Subcutaneous adipose tissue (tissue), 4 donors: ENCODE results near the gene LONRF2. TPM values are rescaled to one million over a fixed set of nuclear protein-coding genes. Genes with fewer than 3 reads are reported as not detected.

Experiments used
- total RNA-seq, 4 donors: library from RNA; depleted of rRNA; stranded (reverse); fragments of >200 nt; gene quantifications; one replicate each; pipeline ENCODE4 v1.1.0, GENCODE V29; 2016
- TF ChIP-seq, protein P1 (sequence below): fragments of 450-650 bp; IDR thresholded peaks from one replicate; pipeline ENCODE4 v1.5.1; 2016; ENCODE audit warnings: low read depth, mild to moderate bottlenecking, control low read depth, antibody characterized with exemption, moderate library complexity

The LONRF2 gene
- total RNA-seq, 4 donors from 2014 or later: 1.3 to 9.3 (median 3.5) TPM

DNA sequence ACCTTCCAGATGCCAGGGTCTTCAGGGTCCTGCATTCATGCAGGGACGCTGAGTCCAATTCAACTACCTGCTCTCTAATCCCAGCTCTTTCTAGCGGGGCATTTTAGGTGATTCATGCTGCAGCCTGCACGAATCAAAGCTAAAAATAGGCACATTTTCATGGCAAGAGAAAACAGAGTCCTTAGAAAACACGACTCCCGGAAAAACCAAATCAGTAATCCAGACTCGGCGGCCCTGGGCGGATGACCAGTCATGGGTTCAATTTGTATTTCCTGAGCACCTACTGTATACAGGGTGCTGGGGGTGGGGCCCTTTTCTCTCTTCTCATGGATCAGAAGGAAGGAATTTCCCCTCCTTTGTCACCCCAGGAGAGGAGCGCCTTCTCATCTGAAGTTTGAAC, 64.4 kb downstream of the LONRF2 start:
- TF ChIP-seq, protein P1, sequence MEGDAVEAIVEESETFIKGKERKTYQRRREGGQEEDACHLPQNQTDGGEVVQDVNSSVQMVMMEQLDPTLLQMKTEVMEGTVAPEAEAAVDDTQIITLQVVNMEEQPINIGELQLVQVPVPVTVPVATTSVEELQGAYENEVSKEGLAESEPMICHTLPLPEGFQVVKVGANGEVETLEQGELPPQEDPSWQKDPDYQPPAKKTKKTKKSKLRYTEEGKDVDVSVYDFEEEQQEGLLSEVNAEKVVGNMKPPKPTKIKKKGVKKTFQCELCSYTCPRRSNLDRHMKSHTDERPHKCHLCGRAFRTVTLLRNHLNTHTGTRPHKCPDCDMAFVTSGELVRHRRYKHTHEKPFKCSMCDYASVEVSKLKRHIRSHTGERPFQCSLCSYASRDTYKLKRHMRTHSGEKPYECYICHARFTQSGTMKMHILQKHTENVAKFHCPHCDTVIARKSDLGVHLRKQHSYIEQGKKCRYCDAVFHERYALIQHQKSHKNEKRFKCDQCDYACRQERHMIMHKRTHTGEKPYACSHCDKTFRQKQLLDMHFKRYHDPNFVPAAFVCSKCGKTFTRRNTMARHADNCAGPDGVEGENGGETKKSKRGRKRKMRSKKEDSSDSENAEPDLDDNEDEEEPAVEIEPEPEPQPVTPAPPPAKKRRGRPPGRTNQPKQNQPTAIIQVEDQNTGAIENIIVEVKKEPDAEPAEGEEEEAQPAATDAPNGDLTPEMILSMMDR: no peak

DNA sequence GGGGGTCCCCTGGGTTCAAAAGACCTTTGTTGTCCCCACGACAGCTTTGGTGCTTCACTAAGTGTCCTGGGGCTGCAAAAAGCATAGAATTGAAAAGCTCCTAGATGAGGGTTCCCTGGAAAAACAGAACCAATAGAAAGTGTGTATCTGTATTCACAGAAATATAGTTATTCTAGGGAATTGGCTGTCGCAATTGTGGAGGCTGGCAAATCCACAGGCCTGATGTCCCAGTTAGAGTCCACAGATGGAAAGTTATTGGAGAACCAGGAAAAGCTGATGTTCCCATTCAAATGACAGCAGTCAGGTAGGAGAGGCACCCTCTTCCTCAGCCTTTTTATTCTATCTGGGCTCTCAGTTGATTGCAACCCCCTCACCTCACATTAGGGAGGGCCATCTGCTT, 65.5 kb downstream of the LONRF2 start:
- TF ChIP-seq, protein P1: no peak

DNA sequence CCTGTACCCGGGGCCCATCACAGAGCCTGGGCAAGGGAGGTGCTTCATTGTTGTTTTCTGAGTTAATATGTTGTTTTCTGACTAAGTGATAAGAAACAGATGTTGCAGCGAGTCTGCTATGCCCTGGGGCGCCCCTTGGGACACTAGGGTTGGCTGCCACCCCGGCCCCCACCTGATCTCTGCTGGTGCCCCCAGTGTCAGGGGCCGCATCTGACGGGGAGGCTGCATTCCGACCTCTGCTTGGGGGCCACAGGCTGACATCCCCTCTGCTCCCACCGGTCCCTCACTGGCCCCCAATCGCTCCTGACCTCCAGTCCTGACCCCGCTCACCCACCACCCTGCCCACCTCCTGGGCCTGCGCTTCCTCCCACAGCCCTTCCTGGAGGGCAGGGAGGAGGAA, 65.9 kb downstream of the LONRF2 start:
- TF ChIP-seq, protein P1: no peak

DNA sequence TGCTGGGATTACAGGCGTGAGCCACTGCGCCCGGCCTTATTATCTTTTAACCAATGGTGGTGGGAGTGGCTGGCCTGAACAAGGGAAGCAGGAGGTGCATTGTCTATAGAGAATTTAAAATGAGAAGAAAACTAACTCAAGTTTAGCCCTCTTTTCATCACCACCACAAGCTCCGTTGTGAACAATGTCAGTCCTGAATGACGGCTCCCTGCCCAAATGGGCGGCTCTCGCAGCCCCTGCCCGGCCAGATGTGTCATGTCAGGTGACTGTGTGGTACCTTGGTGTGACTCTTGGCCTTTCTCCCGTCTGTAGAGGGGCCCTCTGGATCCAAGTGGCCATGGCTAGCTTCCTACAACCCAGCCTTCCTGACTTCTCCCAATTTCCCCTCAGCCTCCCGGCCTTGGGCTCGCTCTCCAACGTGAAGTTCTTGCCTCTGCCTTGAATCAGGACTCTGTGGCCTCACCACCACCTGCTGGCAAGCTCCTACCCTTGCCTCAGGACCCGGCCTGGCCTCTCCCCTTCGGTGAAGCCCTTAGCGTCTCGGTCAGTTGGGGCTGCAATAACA, 67.6 kb downstream of the LONRF2 start:
- TF ChIP-seq, protein P1: no peak

DNA sequence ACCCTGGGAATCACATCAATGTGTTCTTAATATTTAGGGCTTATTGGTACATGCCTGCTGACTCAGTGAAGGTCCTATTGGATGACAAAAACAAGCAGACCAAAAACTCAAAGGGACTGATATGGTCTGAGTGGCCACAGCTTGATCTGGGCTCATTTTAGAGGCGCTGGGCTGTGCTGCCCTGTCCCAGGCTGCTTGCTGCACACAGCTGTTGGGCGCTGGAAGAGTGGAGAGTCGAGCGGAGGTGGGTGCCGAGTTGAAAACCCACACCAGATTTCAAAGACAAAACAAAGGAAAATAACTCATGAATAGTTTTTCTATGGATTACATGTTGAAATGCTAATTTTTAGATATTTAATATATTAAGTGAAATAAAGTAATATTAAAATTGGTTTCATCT, 68.5 kb downstream of the LONRF2 start:
- TF ChIP-seq, protein P1: no peak

DNA sequence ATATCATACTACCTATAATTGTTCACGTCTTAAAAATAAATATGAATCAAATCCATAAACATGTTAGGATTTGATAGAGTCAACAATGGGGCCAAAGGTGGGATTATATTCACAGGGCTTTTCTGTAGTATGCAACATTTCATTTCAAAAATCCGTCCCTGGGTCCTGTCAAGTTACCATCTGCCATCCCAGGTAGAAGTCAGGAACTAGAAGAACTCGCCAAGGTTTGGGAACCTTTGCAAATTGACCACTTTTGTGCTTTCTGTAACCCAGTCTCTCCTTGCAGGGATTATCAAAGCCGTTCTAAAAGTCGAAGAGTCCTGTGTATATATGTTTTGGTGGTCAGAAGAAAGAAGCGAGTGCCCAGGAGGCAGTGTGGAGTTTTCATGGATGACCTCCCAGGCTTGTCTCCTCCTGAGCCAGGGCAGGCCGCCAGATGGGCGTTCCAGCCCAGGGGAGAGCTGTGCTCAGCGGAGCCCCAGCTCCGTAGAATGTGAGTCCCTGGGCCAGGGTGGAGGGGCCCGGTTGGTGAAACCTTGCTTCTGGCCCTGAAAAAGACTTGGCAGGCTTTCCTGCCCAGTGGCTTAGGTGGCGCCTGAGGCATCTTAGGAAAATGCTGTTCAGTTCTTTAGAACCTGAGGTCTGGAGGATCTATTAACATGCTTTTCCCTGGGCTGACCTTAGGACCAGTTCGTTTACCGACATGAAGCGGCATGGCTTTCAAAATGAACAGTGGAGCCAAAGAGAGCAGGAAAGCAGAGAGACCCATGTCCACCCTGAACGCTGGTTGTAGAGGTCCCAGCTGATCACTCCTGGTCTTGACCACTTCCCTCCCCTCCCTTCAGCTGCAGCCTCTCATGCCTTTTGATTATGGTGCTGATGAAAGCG, 69.2 kb downstream of the LONRF2 start:
- TF ChIP-seq, protein P1: no peak

DNA sequence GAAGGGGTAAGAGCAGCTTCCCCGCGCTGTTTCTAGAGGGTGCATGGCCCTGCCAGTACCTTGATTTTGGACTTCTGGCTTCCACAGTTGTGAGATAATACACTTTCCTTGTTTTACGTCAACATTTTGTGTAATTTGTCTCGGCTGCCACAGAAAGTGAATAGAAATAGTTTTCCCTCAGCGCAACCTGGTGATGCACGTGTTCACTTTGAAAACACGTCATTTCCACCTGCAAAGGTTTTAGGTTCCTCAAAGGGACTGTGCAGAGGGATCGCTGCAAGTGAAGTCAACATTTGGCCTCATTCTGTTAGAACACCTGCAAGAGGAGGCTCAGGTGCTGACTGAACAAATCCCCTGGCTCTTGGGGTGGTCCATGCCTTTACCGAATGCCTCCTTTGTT, 71.7 kb downstream of the LONRF2 start:
- TF ChIP-seq, protein P1: no peak
